OCI-LY3 (cell line): ENCODE data around the gene OMA1.

Experiments used
- EZH2phosphoT487 ChIP-seq: fragments of 200-600 bp; shearing (Covaris generic); IDR thresholded peaks from 2 replicates; pipeline ENCODE4 v1.6.1; 2018; ENCODE audit warnings: antibody characterized with exemption, mixed run types, low read depth
- TF ChIP-seq, protein P1 (sequence below): fragments of 200-600, 300-600 bp; sonication (generic); IDR thresholded peaks from 2 replicates; pipeline ENCODE4 v1.5.1; 2014; ENCODE audit warnings: antibody characterized with exemption, low read length, low read depth

DNA sequence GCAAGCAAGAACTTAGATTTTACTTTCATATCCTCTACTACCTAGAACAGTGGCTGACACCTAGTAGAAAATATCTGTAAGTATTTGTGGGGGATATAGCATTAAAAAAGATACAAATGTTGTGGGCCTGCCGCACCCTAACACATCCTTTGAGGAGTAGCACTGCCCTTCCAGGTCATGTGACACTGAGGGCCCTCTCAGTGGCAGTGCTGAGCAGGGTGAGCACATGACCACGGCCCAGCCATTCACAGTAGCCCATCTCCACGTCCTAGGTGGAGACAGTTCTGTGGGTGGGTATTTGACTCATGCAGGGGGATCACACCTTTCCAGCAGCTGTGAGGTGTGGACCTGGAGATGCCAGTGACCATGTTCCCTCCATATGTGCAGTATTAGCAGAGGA is 108.9 kb downstream of the OMA1 start:
- TF ChIP-seq, protein P1, sequence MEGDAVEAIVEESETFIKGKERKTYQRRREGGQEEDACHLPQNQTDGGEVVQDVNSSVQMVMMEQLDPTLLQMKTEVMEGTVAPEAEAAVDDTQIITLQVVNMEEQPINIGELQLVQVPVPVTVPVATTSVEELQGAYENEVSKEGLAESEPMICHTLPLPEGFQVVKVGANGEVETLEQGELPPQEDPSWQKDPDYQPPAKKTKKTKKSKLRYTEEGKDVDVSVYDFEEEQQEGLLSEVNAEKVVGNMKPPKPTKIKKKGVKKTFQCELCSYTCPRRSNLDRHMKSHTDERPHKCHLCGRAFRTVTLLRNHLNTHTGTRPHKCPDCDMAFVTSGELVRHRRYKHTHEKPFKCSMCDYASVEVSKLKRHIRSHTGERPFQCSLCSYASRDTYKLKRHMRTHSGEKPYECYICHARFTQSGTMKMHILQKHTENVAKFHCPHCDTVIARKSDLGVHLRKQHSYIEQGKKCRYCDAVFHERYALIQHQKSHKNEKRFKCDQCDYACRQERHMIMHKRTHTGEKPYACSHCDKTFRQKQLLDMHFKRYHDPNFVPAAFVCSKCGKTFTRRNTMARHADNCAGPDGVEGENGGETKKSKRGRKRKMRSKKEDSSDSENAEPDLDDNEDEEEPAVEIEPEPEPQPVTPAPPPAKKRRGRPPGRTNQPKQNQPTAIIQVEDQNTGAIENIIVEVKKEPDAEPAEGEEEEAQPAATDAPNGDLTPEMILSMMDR: no peak
- TF ChIP-seq EZH2phosphoT487: no peak
